Vagina (tissue), 2 donors: ENCODE data around the gene PTMA. TPM values are rescaled to one million over a fixed set of nuclear protein-coding genes. Genes with fewer than 3 reads are reported as not detected.
A peak's percentile ranks its signal among the peaks of the same experiment; 100 is the strongest.

ENCODE experiments used
- DNase-seq, 2 donors: peaks; one replicate each; pipeline ENCODE4 v3.0.0-alpha.2; 2017; ENCODE audit errors: extremely low spot score in 2 of 2
- H3K27ac ChIP-seq: fragments of 200-600 bp; sonication (generic); one replicate; pipeline ENCODE4 v1.5.1; 2019
- H3K27me3 ChIP-seq: fragments of 200-600 bp; sonication (generic); one replicate; pipeline ENCODE4 v1.5.1; 2019
- H3K36me3 ChIP-seq, 2 donors: fragments of 200-600 bp; sonication (generic); one replicate each; pipeline ENCODE4 v1.5.1; 2017 to 2019
- H3K4me1 ChIP-seq: fragments of 200-600 bp; sonication (generic); one replicate; pipeline ENCODE4 v1.5.1; 2019
- H3K4me3 ChIP-seq, 2 donors: fragments of 200-600 bp; sonication (generic); 1 replicate in 1 of 2; 2 replicates in 1 of 2; pipeline ENCODE4 v1.5.1; 2016 to 2019
- H3K9me3 ChIP-seq: fragments of 200-600 bp; sonication (generic); one replicate; pipeline ENCODE4 v1.5.1; 2019
- POLR2A ChIP-seq, 2 donors: fragments of 450-650 bp; IDR thresholded peaks; one replicate each; pipeline ENCODE4 v1.6.1; 2017; ENCODE audit warnings: antibody characterized with exemption in 2 of 2, mild to moderate bottlenecking in 2 of 2, moderate library complexity in 2 of 2
- POLR2AphosphoS5 ChIP-seq, 2 donors: sonication (generic); formaldehyde crosslinking; IDR thresholded peaks; one replicate each; pipeline ENCODE4 v1.9.0; 2017; ENCODE audit warnings: antibody characterized with exemption in 2 of 2, mild to moderate bottlenecking in 2 of 2, low read depth in 1 of 2; ENCODE audit not compliant: insufficient read depth in 1 of 2
- intact Hi-C: fragments of 100-400 bp; cut with DNase I; formaldehyde crosslinking; loops from one replicate; pipeline ENCODE4 v1.15.1; 2023
- total RNA-seq: library from RNA; depleted of rRNA; stranded (reverse); fragments of >200 nt; gene quantifications from one replicate; pipeline ENCODE4 v1.2.3, GENCODE V29; 2016
- TF ChIP-seq, protein P1 (sequence below), 3 experiments: fragments of 450-650 bp in 2 of 3; fragments of 200-600 bp in 1 of 3; sonication (generic) in 1 of 3; IDR thresholded peaks; one replicate each; pipeline ENCODE4 v1.5.1; 2017 to 2019; ENCODE audit warnings: antibody characterized with exemption in 3 of 3, mild to moderate bottlenecking in 2 of 3, moderate library complexity in 2 of 3

The PTMA gene
- total RNA-seq, 1 donor from 2014 or later: 536 TPM

GRCh38 chr2:231685349-231686191 is 22.8 kb upstream of the PTMA start:
- Histone ChIP-seq H3K27me3 (no peaks in the 10 kb centered on the region), H3K4me1 (peaks cover 12% of the 10 kb centered on the region), H3K4me3 (no peak overlapping the region), H3K27ac (no peak overlapping the region), H3K36me3 (no peaks in the 10 kb centered on the region), H3K9me3 (no peaks in the 10 kb centered on the region)
- TF ChIP-seq POLR2A (IDR thresholded peaks at IDR 0.05) (no peak), POLR2AphosphoS5 (IDR thresholded peaks at IDR 0.05; ENCODE audit: insufficient read depth in 1 of 2, low read depth in 1 of 2) (no peak)
- TF ChIP-seq, protein P1, sequence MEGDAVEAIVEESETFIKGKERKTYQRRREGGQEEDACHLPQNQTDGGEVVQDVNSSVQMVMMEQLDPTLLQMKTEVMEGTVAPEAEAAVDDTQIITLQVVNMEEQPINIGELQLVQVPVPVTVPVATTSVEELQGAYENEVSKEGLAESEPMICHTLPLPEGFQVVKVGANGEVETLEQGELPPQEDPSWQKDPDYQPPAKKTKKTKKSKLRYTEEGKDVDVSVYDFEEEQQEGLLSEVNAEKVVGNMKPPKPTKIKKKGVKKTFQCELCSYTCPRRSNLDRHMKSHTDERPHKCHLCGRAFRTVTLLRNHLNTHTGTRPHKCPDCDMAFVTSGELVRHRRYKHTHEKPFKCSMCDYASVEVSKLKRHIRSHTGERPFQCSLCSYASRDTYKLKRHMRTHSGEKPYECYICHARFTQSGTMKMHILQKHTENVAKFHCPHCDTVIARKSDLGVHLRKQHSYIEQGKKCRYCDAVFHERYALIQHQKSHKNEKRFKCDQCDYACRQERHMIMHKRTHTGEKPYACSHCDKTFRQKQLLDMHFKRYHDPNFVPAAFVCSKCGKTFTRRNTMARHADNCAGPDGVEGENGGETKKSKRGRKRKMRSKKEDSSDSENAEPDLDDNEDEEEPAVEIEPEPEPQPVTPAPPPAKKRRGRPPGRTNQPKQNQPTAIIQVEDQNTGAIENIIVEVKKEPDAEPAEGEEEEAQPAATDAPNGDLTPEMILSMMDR (IDR thresholded peaks at IDR 0.05): no peak
- intact Hi-C loops: no loop called here
- DNase-seq: no peak

DNA sequence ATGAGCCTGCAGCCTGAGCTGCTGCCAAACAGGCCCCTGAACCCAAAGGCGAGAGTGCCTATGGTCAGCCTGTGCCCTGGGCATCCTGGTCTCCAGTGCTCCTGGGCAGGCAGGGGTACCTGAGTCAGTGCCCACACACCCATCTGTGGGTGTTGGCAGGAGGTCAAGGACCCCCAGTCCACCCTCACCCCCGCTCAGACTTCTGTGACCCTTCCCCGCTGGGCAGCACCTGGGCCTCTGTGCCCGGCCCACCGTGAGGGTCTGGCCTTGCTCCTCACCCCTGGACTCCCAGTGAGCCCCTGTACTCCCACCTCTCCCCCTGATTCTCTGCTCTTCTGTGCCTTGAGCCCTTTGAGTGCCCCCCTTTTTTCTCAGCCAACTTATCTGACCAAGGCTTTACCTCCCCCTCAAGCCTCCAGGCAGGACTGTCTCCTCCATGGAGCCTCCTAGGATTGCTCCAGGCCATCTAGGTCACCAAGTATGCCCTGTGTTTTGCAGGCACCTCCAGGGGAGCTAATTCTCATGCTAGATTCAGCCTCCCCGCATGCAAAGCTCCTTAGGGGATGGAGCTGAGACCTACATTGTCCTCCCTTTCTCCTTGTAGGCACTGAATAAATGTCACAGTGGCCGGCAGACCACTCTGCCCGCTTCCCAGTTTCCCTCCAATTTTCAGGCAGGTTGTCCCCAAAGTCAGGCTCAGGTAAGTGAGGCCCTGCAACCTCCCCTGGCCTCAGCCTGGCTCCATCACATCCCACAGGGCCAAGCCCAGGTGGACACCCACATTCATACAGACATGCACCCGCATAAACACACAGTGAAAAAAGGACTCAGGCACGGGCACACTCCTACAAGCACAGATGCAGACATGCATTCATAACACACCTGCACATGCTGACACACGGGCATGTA is 21.9 kb upstream of the PTMA start:
- no peak for DNase-seq
- intact Hi-C loops: no loop called here
- no peaks in the 10 kb centered on the region for H3K36me3 ChIP-seq
- no peaks in the 10 kb centered on the region for H3K27me3 ChIP-seq
- peaks cover 8% of the 10 kb centered on the region for H3K4me1 ChIP-seq
- no peaks in the 10 kb centered on the region for H3K9me3 ChIP-seq
- no peak overlapping the region for H3K4me3 ChIP-seq
- no peak overlapping the region for H3K27ac ChIP-seq
- TF ChIP-seq, protein P1 (IDR thresholded peaks at IDR 0.05): no peak
- no peak for TF ChIP-seq POLR2A (IDR thresholded peaks at IDR 0.05)
- no peak for TF ChIP-seq POLR2AphosphoS5 (IDR thresholded peaks at IDR 0.05; ENCODE audit: insufficient read depth in 1 of 2, low read depth in 1 of 2)

- no peaks in the 10 kb centered on the region for H3K27me3 ChIP-seq
- no peaks in the 10 kb centered on the region for H3K9me3 ChIP-seq
- TF ChIP-seq, protein P1 (IDR thresholded peaks at IDR 0.05): peak in 2 of 3 experiments; percentile 25 to 31
- TF ChIP-seq POLR2A (IDR thresholded peaks at IDR 0.05): no peak
- intact Hi-C loops: no loop called here
- no peaks in the 10 kb centered on the region for H3K4me1 ChIP-seq
- no peak for DNase-seq
- no peaks in the 10 kb centered on the region for H3K36me3 ChIP-seq
- H3K4me3 ChIP-seq: no peak overlapping the region
- H3K27ac ChIP-seq: no peak overlapping the region
These were observed 21.0 kb upstream of the PTMA start for GRCh38 chr2:231687133-231687852.

DNA sequence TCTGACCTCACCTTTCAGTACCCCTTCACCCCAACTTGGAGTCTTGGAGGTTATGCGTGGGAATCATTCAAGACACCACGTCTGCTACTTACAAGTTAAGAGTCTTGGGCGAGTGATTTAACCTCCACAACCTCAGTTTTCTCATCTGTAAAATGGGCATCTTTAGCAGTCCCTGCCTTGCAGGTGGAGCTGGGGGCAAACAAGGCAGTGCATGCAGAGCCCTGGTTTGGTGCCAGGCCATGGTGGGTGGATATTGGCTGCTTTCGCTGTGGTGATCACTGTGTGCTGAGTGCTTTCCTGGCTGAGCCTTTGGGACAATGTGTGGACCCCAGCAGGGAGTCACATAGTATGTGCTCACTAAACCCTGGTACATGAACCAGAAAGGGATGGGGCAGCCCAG is 20.4 kb upstream of the PTMA start:
- no peak overlapping the region for H3K4me3 ChIP-seq
- intact Hi-C loops: no loop called here
- H3K4me1 ChIP-seq: no peaks in the 10 kb centered on the region
- no peaks in the 10 kb centered on the region for H3K27me3 ChIP-seq
- H3K36me3 ChIP-seq: no peaks in the 10 kb centered on the region
- no peak for DNase-seq
- TF ChIP-seq POLR2A (IDR thresholded peaks at IDR 0.05) (no peak), POLR2AphosphoS5 (IDR thresholded peaks at IDR 0.05; ENCODE audit: insufficient read depth in 1 of 2, low read depth in 1 of 2) (no peak)
- TF ChIP-seq, protein P1 (IDR thresholded peaks at IDR 0.05): no peak
- no peak overlapping the region for H3K27ac ChIP-seq
- H3K9me3 ChIP-seq: no peaks in the 10 kb centered on the region
